Panc1 (cell line): ENCODE results near the gene GTSF1L. TPM values are rescaled to one million over a fixed set of nuclear protein-coding genes. Genes with fewer than 3 reads are reported as not detected.

ENCODE experiments used
- ATAC-seq: fragments of 200-7000 bp; cut with Tn5 transposase; 2 replicates; pipeline ENCODE4 v1.9.1; 2020; ENCODE audit warnings: mild to moderate bottlenecking, moderate library complexity
- BruUV-seq: library from RNA; stranded (reverse); fragments of 400-500 nt; replicated peaks from 2 replicates; lab custom pipeline; 2021; lab: Mats Ljungman, UMichigan
- CTCF ChIA-PET: fragments of 300-600 bp; sonication (Branson Sonifier 250); formaldehyde crosslinking; loops from one replicate; lab custom pipeline; 2022; ENCODE audit warnings: antibody characterized with exemption; lab: Charles Lee
- POLR2A ChIA-PET: fragments of 300-600 bp; sonication (Branson Sonifier 250); formaldehyde crosslinking; loops from one replicate; lab custom pipeline; 2022; ENCODE audit warnings: antibody characterized with exemption; lab: Charles Lee
- DNase-seq: peaks from one replicate; pipeline ENCODE4 v3.0.0-alpha.2; 2010; ENCODE audit warnings: low read depth, low spot score
- H3K27ac ChIP-seq: 2 replicates; pipeline ENCODE4 v1.5.1; 2011; ENCODE audit warnings: mild to moderate bottlenecking, low read length, inconsistent platforms
- H3K27me3 ChIP-seq: fragments of 200-500 bp; sonication (Bioruptor generic); 2 replicates; pipeline ENCODE4 v1.6.0; 2014; ENCODE audit warnings: low read length, inconsistent platforms; ENCODE audit not compliant: control insufficient read depth, insufficient read depth
- H3K36me3 ChIP-seq: fragments of 200-500 bp; sonication (Bioruptor generic); 2 replicates; pipeline ENCODE4 v1.5.1; 2014; ENCODE audit warnings: inconsistent platforms, mild to moderate bottlenecking, low read length, moderate library complexity; ENCODE audit not compliant: control insufficient read depth, insufficient read depth
- H3K4me1 ChIP-seq: 2 replicates; pipeline ENCODE4 v1.5.1; 2011; ENCODE audit warnings: inconsistent platforms, mild to moderate bottlenecking, low read length, moderate library complexity; ENCODE audit not compliant: control insufficient read depth, insufficient read depth
- H3K4me3 ChIP-seq, 2 experiments: 2 replicates each; pipeline ENCODE4 v1.5.1; 2011 to 2012; ENCODE audit warnings: low read depth in 2 of 2, low read length in 2 of 2, mild to moderate bottlenecking in 2 of 2, inconsistent platforms in 1 of 2, moderate library complexity in 1 of 2
- H3K9me3 ChIP-seq: fragments of 200-500 bp; sonication (Bioruptor generic); 2 replicates; pipeline ENCODE4 v1.5.1; 2014; ENCODE audit warnings: low read depth, mild to moderate bottlenecking, inconsistent platforms, low read length, moderate library complexity; ENCODE audit not compliant: control insufficient read depth, insufficient read depth
- POLR2AphosphoS5 ChIP-seq: IDR thresholded peaks from 2 replicates; pipeline ENCODE4 v1.6.1; 2012; ENCODE audit warnings: mild to moderate bottlenecking, low read depth, low read length, moderate library complexity
- SIN3A ChIP-seq: IDR thresholded peaks from 2 replicates; pipeline ENCODE4 v1.6.1; 2012; ENCODE audit warnings: low read depth, mild to moderate bottlenecking, low read length, moderate library complexity, borderline replicate concordance; ENCODE audit not compliant: insufficient read depth
- TCF7L2 ChIP-seq: IDR thresholded peaks from 2 replicates; pipeline ENCODE4 v1.6.1; 2011; ENCODE audit warnings: mild to moderate bottlenecking, low read depth, low read length, inconsistent platforms
- in situ Hi-C: cut with HindIII; loops from 2 replicates; pipeline ENCODE4 v1.10.0; 2016; ENCODE audit warnings: low sequenced_read_pairs, low pct_unique_long_range_greater_than_20kb
- intact Hi-C: fragments of 100-400 bp; cut with micrococcal nuclease; formaldehyde crosslinking; loops from one replicate; pipeline ENCODE4 v1.10.0; 2022; ENCODE audit not compliant: unreplicated experiment
- total RNA-seq: library from RNA; stranded (reverse); gene quantifications from one replicate; pipeline ENCODE4 v1.2.1, GENCODE V29; 2021; ENCODE audit not compliant: unreplicated experiment
- TF ChIP-seq, protein P1 (sequence below), 2 experiments: IDR thresholded peaks; 2 replicates each; pipeline ENCODE4 v1.6.1; 2011 to 2012; ENCODE audit warnings: low read depth in 2 of 2, control low read depth in 1 of 2, low read length in 1 of 2, mild to moderate bottlenecking in 1 of 2, moderate library complexity in 1 of 2; ENCODE audit not compliant: insufficient read depth in 1 of 2
- TF ChIP-seq, protein P2 (sequence below): fragments of 450-650 bp; IDR thresholded peaks from 2 replicates; pipeline ENCODE4 v1.5.1; 2017; ENCODE audit warnings: mild to moderate bottlenecking

GTSF1L gene
- total RNA-seq, 1 experiment from 2014 or later = not detected

DNA sequence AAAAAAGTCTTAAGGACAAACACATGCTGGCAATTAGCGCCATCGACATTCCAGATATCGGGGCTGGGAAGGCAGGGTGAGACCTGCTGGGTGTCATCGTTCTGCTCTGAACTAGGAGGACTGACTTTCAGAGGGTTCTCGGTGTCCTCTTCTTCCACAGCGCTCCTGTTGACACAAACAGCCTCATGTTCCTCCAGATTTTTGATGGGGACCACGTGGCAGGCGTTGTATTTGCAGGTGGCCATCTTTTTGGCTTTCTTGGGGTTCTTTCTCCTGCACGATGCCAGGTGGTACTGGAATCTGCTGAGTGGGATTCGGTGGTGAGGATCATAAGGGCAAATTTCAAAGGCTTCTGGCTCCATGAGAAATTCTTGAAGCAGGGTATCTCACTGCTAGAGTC, 469 bp downstream of the GTSF1L start:
- TF ChIP-seq, protein P1, sequence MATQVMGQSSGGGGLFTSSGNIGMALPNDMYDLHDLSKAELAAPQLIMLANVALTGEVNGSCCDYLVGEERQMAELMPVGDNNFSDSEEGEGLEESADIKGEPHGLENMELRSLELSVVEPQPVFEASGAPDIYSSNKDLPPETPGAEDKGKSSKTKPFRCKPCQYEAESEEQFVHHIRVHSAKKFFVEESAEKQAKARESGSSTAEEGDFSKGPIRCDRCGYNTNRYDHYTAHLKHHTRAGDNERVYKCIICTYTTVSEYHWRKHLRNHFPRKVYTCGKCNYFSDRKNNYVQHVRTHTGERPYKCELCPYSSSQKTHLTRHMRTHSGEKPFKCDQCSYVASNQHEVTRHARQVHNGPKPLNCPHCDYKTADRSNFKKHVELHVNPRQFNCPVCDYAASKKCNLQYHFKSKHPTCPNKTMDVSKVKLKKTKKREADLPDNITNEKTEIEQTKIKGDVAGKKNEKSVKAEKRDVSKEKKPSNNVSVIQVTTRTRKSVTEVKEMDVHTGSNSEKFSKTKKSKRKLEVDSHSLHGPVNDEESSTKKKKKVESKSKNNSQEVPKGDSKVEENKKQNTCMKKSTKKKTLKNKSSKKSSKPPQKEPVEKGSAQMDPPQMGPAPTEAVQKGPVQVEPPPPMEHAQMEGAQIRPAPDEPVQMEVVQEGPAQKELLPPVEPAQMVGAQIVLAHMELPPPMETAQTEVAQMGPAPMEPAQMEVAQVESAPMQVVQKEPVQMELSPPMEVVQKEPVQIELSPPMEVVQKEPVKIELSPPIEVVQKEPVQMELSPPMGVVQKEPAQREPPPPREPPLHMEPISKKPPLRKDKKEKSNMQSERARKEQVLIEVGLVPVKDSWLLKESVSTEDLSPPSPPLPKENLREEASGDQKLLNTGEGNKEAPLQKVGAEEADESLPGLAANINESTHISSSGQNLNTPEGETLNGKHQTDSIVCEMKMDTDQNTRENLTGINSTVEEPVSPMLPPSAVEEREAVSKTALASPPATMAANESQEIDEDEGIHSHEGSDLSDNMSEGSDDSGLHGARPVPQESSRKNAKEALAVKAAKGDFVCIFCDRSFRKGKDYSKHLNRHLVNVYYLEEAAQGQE (IDR thresholded peaks at IDR 0.05; ENCODE audit: insufficient read depth in 1 of 2, low read depth in 2 of 2, low read length in 1 of 2) = no peak
- TF ChIP-seq POLR2AphosphoS5 = no peak
- TF ChIP-seq SIN3A = no peak
- TF ChIP-seq, protein P2, sequence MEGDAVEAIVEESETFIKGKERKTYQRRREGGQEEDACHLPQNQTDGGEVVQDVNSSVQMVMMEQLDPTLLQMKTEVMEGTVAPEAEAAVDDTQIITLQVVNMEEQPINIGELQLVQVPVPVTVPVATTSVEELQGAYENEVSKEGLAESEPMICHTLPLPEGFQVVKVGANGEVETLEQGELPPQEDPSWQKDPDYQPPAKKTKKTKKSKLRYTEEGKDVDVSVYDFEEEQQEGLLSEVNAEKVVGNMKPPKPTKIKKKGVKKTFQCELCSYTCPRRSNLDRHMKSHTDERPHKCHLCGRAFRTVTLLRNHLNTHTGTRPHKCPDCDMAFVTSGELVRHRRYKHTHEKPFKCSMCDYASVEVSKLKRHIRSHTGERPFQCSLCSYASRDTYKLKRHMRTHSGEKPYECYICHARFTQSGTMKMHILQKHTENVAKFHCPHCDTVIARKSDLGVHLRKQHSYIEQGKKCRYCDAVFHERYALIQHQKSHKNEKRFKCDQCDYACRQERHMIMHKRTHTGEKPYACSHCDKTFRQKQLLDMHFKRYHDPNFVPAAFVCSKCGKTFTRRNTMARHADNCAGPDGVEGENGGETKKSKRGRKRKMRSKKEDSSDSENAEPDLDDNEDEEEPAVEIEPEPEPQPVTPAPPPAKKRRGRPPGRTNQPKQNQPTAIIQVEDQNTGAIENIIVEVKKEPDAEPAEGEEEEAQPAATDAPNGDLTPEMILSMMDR = no peak
- TF ChIP-seq TCF7L2 = no peak
- no TSS peak for BruUV-seq
- ATAC-seq = no peak
- intact Hi-C loops (no loop called here), in situ Hi-C loops (no loop called here)
- DNase-seq = no peak
- H3K36me3 ChIP-seq = no peaks in the 10 kb centered on the region
- ChIA-PET POLR2A (no interaction called here), CTCF (no interaction called here)
- no peaks in the 10 kb centered on the region for H3K27me3 ChIP-seq
- no peaks in the 10 kb centered on the region for H3K4me1 ChIP-seq
- H3K4me3 ChIP-seq = no peak overlapping the region
- H3K27ac ChIP-seq = no peak overlapping the region
- H3K9me3 ChIP-seq = no peaks in the 10 kb centered on the region

DNA sequence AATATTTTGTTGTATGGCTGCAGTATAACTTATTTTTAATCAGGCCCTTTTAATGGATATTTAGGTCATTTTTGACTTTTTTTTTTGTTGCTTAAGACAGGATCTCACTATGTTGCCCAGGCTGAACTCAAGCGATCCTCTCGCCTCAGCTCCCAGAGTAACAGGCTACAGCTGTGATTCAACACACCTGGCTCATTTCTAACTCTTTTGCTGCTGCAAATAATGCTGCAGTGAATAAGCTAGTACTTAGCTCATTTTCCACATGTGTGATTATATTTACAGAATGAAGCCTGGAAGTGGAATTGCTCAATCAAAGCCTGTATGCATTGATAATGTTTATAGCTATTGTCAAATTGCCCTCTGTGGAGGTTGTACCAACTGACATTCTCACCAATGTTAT, 1.1 kb downstream of the GTSF1L start:
- Histone ChIP-seq H3K9me3 (no peaks in the 10 kb centered on the region), H3K27ac (no peak overlapping the region), H3K4me3 (no peak overlapping the region), H3K27me3 (no peaks in the 10 kb centered on the region), H3K36me3 (no peaks in the 10 kb centered on the region), H3K4me1 (no peaks in the 10 kb centered on the region)
- BruUV-seq = no TSS peak
- DNase-seq (no peak), ATAC-seq (no peak)
- in situ Hi-C loops = no loop called here
- CTCF ChIA-PET = interaction anchor here (0.6 kb wide), 1 partner anchor 167 kb away, joined by 8 read pairs; no protein-coding TSS in a partner anchor
- POLR2A ChIA-PET = interaction anchor here (0.6 kb wide), 1 partner anchor 213 kb away, joined by 10 read pairs; no protein-coding TSS in a partner anchor
- TF ChIP-seq TCF7L2 (no peak), POLR2AphosphoS5 (no peak), SIN3A (no peak)
- TF ChIP-seq, protein P2 = no peak
- TF ChIP-seq, protein P1 (IDR thresholded peaks at IDR 0.05; ENCODE audit: insufficient read depth in 1 of 2, low read depth in 2 of 2, low read length in 1 of 2) = no peak
- intact Hi-C loops = no loop called here
